Right renal cortex interstitium (tissue), 3 donors: ENCODE measurements around the gene SMIM44. TPM values are rescaled to one million over a fixed set of nuclear protein-coding genes. Genes with fewer than 3 reads are reported as not detected.

ENCODE experiments used
- DNase-seq, 3 donors: peaks; one replicate each; pipeline ENCODE4 v3.0.0-alpha.2; 2013; ENCODE audit warnings: low read depth in 3 of 3, low spot score in 2 of 3
- polyA plus RNA-seq, 3 donors: library from polyadenylated mRNA; unstranded; fragments of 120-200 nt; gene quantifications; one replicate each; pipeline ENCODE4 v1.2.1, GENCODE V29; 2013; ENCODE audit not compliant: insufficient read length in 3 of 3

The SMIM44 gene
- polyA plus RNA-seq, 3 donors: not detected

DNA sequence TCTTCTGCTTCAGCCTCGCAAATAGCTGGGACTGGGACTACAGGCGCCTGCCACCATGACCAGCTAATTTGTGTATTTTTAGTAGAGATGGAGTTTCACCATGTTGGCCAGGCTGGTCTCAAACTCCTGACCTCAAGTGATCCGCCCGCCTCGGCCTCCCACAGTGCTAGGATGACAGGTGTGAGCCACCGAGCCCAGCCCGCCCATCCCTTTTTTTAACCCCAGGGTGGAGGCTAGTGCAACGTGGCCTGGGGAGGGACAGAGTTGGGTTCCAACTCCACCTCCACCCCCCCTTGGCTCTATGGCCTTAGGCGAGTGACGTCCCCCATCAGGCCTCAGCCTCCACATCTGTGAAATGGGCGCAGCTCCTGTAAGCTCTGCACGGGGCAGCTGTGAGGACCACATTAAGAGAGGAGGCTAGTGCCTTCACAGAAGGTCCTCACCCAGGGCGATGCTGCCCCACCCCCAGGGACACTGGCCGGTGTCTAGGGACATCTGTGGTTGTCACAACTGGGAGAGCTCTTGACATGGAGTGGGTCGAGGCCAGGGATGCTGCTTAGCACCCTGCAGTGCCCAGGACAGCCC, 40.7 kb downstream of the SMIM44 start:
- DNase-seq: no peak

DNA sequence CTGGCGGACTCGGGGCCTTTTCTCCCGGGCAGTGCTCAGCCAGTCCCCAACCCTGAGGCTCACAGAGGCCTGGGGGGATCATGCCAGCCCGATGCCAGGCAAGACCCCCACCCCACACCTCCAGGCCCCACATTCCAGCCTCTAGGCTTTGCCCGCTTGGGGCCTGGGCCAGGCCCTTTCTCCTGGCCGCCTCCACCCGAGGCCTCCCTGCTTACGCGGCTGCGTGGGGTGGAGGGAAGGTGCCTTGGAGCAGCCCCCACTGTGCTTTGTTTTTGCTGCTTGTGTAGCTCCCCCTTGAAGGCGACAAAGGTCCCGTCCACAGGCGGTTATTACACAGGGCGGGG, 41.3 kb downstream of the SMIM44 start:
- DNase-seq: no peak

DNA sequence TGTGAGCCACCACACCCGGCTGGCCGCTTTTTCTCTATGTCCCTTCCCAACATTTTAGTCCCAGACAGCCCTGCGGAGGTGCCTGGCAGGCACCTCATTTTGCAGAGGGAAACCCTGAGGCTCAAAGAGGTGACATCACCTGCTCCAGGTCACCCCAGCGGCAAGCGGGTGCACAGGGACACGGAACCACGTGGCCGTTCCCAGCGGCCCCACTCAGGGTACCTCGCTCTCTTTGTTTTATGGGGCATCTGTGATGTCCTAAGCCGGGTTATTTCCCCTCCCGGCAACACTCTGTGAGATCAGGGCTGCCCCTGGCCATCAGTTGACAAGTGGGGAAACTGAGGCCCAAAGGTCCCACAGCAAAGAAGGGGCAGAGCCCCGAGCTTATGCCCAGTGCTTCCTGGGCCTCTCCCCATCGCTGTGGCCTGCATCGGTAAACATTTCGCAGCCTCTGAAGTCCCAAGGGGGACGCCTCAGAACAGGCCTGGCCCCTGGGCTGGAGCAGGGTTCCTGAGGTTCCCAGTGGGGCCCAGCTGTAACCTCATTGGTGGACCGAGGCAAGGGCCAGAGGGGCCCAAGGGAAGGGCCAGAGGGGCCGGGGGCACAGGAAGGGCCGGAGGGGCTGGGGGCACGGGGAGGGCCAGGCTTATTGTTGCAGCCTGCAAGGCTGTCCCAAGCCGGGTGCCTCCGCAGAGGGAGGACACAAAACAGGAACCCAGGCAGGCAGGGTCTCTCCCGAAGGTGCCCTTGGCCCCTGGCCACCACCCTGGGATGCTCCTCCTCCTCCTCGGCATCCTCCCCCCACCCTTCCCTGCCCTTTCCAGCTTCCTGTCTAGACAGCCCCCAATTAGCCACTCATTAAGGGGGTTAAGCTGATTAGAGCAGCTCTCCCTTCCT, 41.9 kb downstream of the SMIM44 start:
- DNase-seq: no peak

DNA sequence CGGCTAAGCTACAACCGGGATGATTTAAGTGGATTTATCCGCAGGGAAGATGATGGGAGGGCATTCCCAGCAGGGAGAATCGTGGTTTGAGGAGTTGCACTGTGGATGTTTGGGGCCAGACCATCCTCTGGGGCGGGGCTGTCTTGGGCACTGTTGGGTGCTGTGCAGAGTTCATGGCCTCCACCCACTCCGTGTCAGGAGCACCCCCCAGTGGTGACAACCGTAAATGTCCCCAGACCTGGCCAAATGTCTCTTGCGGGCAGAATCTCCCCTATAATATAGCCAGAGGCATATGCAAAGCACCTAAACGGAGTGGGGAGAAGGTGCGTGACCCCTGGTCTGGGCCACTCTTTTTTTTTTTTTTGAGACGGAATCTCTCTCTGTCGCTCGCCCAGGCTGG, 43.2 kb downstream of the SMIM44 start:
- DNase-seq: no peak

DNA sequence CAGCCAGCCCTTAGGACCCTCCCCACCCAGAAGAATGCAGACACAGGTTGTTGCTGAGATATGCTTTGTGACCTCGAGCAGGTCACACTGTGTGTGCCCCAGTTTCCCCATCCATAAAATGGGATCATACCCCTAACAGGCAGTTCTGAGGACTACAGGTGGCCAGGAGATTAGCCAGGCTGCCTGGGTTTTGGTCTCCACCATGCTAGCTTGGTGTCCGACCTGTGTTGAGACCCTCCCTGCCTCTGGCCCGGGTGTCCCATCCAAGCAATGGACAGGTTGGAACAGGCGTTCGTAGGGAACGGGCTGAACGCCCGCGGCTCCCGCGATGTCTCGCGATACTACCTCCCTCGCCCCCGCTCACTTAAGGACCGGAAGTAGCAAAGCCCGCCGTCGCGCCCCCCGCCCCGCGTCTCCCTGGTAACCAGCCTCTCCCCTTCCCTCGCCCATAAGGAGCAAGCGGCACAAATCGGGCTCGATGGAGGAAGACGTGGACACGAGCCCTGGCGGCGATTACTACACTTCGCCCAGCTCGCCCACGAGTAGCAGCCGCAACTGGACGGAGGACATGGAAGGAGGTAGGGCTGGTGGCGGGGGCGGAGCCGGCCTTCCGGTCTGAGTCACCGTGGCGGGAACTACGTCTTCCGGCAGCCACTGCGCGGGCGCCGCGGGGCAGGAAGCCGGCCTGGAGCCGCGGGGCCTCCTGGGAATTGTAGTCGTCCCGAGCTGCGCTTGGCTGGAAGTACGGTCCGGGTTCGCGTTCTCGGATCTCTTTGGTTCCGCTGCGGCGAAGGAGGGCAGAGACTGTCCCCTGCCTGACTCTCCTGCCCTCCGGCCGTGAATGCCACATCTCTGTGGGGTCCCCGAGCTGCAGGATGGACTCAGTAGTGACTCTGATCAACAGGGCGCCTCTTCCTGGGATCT, 48.3 kb downstream of the SMIM44 start:
- DNase-seq: peak; percentile 88 to 90 (median 89)

DNA sequence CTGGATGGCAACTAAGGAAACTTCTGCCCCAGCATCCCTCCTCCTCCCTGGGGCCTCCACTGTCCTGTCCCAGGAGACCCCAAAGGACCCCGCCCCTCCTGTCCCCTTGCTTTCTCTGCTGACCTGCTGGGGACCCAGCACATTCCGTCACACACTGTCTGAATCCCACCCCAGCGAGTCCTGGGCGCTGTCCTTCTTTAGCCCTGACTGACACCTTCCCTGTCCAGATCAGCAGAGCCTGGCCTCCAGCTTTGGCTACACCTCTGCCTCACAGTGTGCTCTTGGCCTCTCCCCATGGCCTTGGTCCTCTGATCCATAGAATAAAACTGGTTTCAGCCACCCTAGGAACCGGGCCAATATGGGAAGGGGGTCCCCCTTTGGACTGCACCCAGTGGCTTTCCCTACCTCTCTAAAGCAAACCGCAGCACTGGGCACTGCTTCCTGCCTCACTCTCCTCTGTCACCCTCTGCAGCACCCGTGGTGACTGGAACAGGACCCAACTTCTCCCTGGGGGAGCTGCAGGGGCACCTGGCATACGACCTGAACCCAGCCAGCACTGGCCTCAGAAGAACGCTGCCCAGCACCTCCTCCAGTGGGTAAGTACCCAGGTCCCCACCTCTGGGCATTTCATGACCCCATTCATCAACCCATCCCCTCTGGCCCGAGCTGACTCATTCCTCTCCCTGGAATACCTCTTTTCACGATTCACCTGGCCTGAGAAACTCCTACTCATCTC, 49.3 kb downstream of the SMIM44 start:
- no peak for DNase-seq

DNA sequence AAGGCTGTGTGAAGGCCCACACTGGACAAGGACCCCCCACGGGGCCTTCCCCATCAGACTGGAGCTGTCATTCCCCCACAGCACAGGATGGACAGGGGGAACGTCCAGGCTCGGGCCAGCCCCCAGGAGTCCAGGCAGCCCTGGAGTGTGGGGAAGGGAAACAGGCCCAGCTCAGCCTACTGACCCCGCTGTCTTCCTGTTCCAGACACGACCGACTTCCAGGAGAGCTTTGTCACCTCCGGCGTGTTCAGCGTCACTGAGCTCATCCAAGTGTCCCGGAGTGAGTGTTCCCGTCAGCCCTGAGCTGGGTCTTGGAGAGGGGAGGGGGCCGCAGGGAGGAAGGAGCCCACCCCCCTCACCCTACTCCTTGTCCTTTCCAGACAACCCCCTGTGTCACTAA, 49.9 kb downstream of the SMIM44 start:
- no peak for DNase-seq

Other genes starting within 250 kb of the SMIM44 start
- 10 to 100 TPM; 16.2 to 20.4 (median 19.4) TPM for gene NFIC, start 116.9 kb downstream of the SMIM44 start, polyA plus RNA-seq
- gene SMIM24, start 2.9 kb downstream of the SMIM44 start, polyA plus RNA-seq: 100 to 1,000 TPM; 436 to 628 (median 553) TPM
- gene DOHH, start 17.2 kb upstream of the SMIM44 start, polyA plus RNA-seq: 1 to 10 TPM; 5.8 to 7.0 (median 6.7) TPM
- gene FZR1, start 22.9 kb upstream of the SMIM44 start, polyA plus RNA-seq: 10 to 100 TPM; 40.2 to 48.1 (median 47.1) TPM
- 1 to 10 TPM; 3.5 to 5.0 (median 4.3) TPM for gene TEKTIP1, start 55.7 kb upstream of the SMIM44 start, polyA plus RNA-seq
- gene MFSD12, start 74.1 kb upstream of the SMIM44 start, polyA plus RNA-seq: 10 to 100 TPM; 47.2 to 53.4 (median 48.2) TPM
- gene HMG20B, start 89.5 kb upstream of the SMIM44 start, polyA plus RNA-seq: 10 to 100 TPM; 63.7 to 75.9 (median 64.9) TPM
- 1 to 10 TPM; 1.9 to 3.1 (median 2.8) TPM for gene GIPC3, start 102.0 kb upstream of the SMIM44 start, polyA plus RNA-seq
- 1 to 10 TPM; 2.1 to 2.6 (median 2.3) TPM for gene TBXA2R, start 123.4 kb upstream of the SMIM44 start, polyA plus RNA-seq
- gene CACTIN, start 143.3 kb upstream of the SMIM44 start, polyA plus RNA-seq: 10 to 100 TPM; 17.8 to 19.3 (median 18.6) TPM
- 10 to 100 TPM; 16.9 to 19.5 (median 19.3) TPM for gene PIP5K1C, start 217.0 kb upstream of the SMIM44 start, polyA plus RNA-seq
- gene TJP3, start 224.9 kb upstream of the SMIM44 start, polyA plus RNA-seq: 1 to 10 TPM; 6.5 to 9.4 (median 9.1) TPM